ENCODE data around the gene MYO7B. TPM values are rescaled to one million over a fixed set of nuclear protein-coding genes. Genes with fewer than 3 reads are reported as not detected.

Gene MYO7B
- total and polyA plus RNA-seq, 9 of the 15 experiments (the other 6 are each of a cell fraction or from before 2014, with no cell fraction given) = 0.08 TPM; not detected in 8

DNA sequence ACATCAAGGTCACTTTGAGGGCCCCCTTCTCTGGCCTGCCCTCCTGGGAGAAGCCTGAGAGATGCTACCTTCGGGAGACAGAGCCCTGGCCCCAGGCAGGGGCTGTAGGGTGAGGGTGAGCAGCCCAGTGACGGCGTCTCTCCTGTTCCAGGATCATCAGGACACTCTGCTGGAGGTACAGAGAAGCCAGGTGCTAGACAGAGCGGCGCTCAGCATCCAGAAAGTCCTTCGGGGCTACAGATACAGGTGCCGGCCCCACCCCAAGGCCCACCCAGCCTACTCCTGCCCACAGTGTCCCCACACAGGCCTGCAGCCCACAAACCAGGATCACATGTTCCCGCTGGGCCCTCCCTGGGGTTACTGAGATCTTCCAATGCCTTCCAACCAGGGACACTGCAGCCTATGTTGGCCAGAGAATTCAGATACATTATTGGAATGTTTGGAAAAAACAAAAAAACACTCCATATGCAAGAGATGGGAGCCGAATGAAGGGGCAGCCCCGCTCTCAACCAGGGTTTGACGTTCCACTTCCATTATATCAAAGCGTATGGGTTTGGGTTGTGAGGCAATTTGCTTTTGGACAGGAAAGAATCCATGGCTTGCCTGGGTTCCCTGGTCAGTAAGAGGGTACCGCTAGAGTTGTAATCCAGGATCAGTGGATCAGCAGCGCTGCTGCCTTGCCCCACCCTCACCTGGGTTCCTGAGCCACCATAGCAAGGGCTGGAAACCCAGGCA, 61.0 kb downstream of the MYO7B start:
- ChIA-PET CTCF (ENCODE audit: low intra/inter-chr PET ratio) (no interaction called here), POLR2A (no interaction called here)
- Histone ChIP-seq H3K9me3 (replicated peaks; ENCODE audit: control insufficient read depth, insufficient read depth, low read depth, low read length) (no peaks in the 10 kb centered on the region), H3K4me3 (no peak overlapping the region), H3K79me2 (ENCODE audit: control insufficient read depth, insufficient read depth, low read length) (no peaks in the 10 kb centered on the region), H3K36me3 (ENCODE audit: control insufficient read depth, insufficient read depth, low read length) (no peaks in the 10 kb centered on the region), H4K20me1 (replicated peaks; ENCODE audit: control insufficient read depth, insufficient read depth, low read length) (no peaks in the 10 kb centered on the region), H3K9ac (ENCODE audit: insufficient read depth in 1 of 2, low read depth in 2 of 2, low read length in 2 of 2) (no peak overlapping the region), H3K4me1 (replicated peaks in 1 of 2; ENCODE audit: control insufficient read depth in 2 of 2, insufficient read depth in 2 of 2, low read length in 2 of 2) (peaks cover 0 to 13% of the 10 kb centered on the region in 2 experiments; a peak in 1 of 5 replicates), H3K9me1 (ENCODE audit: control insufficient read depth, insufficient read depth, low read length) (no peaks in the 10 kb centered on the region), H3K4me2 (ENCODE audit: insufficient read depth, low read length) (no peak overlapping the region), H3K27me3 (ENCODE audit: control insufficient read depth in 2 of 2, insufficient read depth in 2 of 2, low read length in 2 of 2) (peaks cover 0 to 22% of the 10 kb centered on the region in 2 experiments; a peak in 3 of 5 replicates), H2AFZ (ENCODE audit: low read depth, low read length) (no peak overlapping the region), H3K27ac (ENCODE audit: extremely low read depth, low read depth, low read length) (no peak overlapping the region)
- ATAC-seq = no peak
- FAIRE-seq = no peak
- in situ Hi-C loops (cut with MboI) (no loop called here), intact Hi-C loops (cut with micrococcal nuclease) (no loop called here)
- BruUV-seq (replicated peaks) = no TSS peak
- WGBS (ENCODE audit: insufficient coverage, low coverage, missing lambda C conversion rate) = 15% methylated on average over 11 of the region's 14 CpGs
- TF ChIP-seq NR2F6 (CRISPR knock-in tag; IDR thresholded peaks at IDR 0.05) = no peak
- TF ChIP-seq XRCC4 (IDR thresholded peaks at IDR 0.05; ENCODE audit: extremely low read depth, insufficient read depth, insufficient read length) = no peak
- no peak for TF ChIP-seq ZNF398 (CRISPR knock-in tag; IDR thresholded peaks at IDR 0.05)
- TF ChIP-seq, protein P1, sequence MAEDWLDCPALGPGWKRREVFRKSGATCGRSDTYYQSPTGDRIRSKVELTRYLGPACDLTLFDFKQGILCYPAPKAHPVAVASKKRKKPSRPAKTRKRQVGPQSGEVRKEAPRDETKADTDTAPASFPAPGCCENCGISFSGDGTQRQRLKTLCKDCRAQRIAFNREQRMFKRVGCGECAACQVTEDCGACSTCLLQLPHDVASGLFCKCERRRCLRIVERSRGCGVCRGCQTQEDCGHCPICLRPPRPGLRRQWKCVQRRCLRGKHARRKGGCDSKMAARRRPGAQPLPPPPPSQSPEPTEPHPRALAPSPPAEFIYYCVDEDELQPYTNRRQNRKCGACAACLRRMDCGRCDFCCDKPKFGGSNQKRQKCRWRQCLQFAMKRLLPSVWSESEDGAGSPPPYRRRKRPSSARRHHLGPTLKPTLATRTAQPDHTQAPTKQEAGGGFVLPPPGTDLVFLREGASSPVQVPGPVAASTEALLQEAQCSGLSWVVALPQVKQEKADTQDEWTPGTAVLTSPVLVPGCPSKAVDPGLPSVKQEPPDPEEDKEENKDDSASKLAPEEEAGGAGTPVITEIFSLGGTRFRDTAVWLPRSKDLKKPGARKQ (CRISPR knock-in tag; IDR thresholded peaks at IDR 0.05) = no peak
- no peak for TF ChIP-seq ZNF707 (CRISPR knock-in tag; conservative IDR thresholded peaks at IDR 0.05)
- TF ChIP-seq, protein P2, sequence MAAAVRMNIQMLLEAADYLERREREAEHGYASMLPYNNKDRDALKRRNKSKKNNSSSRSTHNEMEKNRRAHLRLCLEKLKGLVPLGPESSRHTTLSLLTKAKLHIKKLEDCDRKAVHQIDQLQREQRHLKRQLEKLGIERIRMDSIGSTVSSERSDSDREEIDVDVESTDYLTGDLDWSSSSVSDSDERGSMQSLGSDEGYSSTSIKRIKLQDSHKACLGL (CRISPR knock-in tag; IDR thresholded peaks at IDR 0.05; ENCODE audit: borderline replicate concordance, poor library complexity, severe bottlenecking) = no peak
- no peak for TF ChIP-seq ZFP1 (CRISPR knock-in tag; IDR thresholded peaks at IDR 0.05)
- no peak for TF ChIP-seq HNRNPK (IDR thresholded peaks at IDR 0.05; ENCODE audit: low read depth, low read length, poor library complexity, severe bottlenecking)
- TF ChIP-seq SETDB1 (IDR thresholded peaks at IDR 0.05; ENCODE audit: low read length) = no peak
- DNase-seq (ENCODE audit: extremely low read depth in 1 of 4, low spot score in 3 of 4) = no peak

Data from K562 (cell line).